ENCODE measurements around the gene DUSP16. TPM values are rescaled to one million over a fixed set of nuclear protein-coding genes. Genes with fewer than 3 reads are reported as not detected.

The DUSP16 gene
- total RNA-seq, 4 donors from 2014 or later: 16.2 to 23.2 (median 19.1) TPM

- H3K27ac ChIP-seq: peak overlapping the region in 1 of 4 donors; percentile 68
- WGBS, 2 donors: 94% methylated on average over 6 of the region's 6 CpGs
- H3K9me3 ChIP-seq: no peaks in the 10 kb centered on the region
- H3K4me3 ChIP-seq: no peak overlapping the region
- peaks cover 0 to 10% (median 0%) of the 10 kb centered on the region in 4 donors for H3K4me1 ChIP-seq
- H3K36me3 ChIP-seq: peaks cover 0 to 62% (median 0%) of the 10 kb centered on the region in 3 donors
- TF ChIP-seq POLR2A (IDR thresholded peaks at IDR 0.05): no peak
- TF ChIP-seq, protein P1, sequence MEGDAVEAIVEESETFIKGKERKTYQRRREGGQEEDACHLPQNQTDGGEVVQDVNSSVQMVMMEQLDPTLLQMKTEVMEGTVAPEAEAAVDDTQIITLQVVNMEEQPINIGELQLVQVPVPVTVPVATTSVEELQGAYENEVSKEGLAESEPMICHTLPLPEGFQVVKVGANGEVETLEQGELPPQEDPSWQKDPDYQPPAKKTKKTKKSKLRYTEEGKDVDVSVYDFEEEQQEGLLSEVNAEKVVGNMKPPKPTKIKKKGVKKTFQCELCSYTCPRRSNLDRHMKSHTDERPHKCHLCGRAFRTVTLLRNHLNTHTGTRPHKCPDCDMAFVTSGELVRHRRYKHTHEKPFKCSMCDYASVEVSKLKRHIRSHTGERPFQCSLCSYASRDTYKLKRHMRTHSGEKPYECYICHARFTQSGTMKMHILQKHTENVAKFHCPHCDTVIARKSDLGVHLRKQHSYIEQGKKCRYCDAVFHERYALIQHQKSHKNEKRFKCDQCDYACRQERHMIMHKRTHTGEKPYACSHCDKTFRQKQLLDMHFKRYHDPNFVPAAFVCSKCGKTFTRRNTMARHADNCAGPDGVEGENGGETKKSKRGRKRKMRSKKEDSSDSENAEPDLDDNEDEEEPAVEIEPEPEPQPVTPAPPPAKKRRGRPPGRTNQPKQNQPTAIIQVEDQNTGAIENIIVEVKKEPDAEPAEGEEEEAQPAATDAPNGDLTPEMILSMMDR (IDR thresholded peaks at IDR 0.05): no peak
- no peak for TF ChIP-seq EP300 (IDR thresholded peaks at IDR 0.05)
- H3K27me3 ChIP-seq: no peaks in the 10 kb centered on the region
- DNase-seq (ENCODE audit: low spot score in 2 of 2): no peak
Measured at GRCh38 chr12:12482959-12483358, 79.7 kb downstream of the DUSP16 start.

- peaks cover 0 to 5% (median 0%) of the 10 kb centered on the region in 4 donors for H3K4me1 ChIP-seq
Measured at GRCh38 chr12:12482150-12482761, 80.4 kb downstream of the DUSP16 start.

GRCh38 chr12:12481631-12482030, 81.0 kb downstream of the DUSP16 start:
- 44 to 53% methylated on average over 2 of the region's 2 CpGs for WGBS, 2 donors
- H3K27me3 ChIP-seq: no peaks in the 10 kb centered on the region
- TF ChIP-seq, protein P1 (IDR thresholded peaks at IDR 0.05): no peak
- TF ChIP-seq EP300 (IDR thresholded peaks at IDR 0.05) (no peak), POLR2A (IDR thresholded peaks at IDR 0.05) (no peak)
- H3K36me3 ChIP-seq: peaks cover 0 to 75% (median 8%) of the 10 kb centered on the region in 3 donors
- H3K27ac ChIP-seq: peak overlapping the region in 2 of 4 donors; percentile 46 to 51
- peaks cover 0 to 1% (median 0%) of the 10 kb centered on the region in 4 donors for H3K4me1 ChIP-seq
- DNase-seq (ENCODE audit: low spot score in 2 of 2): no peak
- H3K9me3 ChIP-seq: no peaks in the 10 kb centered on the region
- H3K4me3 ChIP-seq: no peak overlapping the region

More at GRCh38 chr12:12482150-12482761, 80.4 kb downstream of the DUSP16 start:
- peak overlapping the region in 2 of 4 donors; percentile 46 to 68 for H3K27ac ChIP-seq
- H3K27me3 ChIP-seq: no peaks in the 10 kb centered on the region
- TF ChIP-seq EP300 (IDR thresholded peaks at IDR 0.05) (no peak), POLR2A (IDR thresholded peaks at IDR 0.05) (no peak)
- TF ChIP-seq, protein P1 (IDR thresholded peaks at IDR 0.05): no peak
- H3K36me3 ChIP-seq: peaks cover 0 to 69% (median 5%) of the 10 kb centered on the region in 3 donors
- H3K9me3 ChIP-seq: no peaks in the 10 kb centered on the region
- no peak for DNase-seq (ENCODE audit: low spot score in 2 of 2)
- no peak overlapping the region for H3K4me3 ChIP-seq
- 87 to 90% methylated on average over 6 of the region's 6 CpGs for WGBS, 2 donors

DNA sequence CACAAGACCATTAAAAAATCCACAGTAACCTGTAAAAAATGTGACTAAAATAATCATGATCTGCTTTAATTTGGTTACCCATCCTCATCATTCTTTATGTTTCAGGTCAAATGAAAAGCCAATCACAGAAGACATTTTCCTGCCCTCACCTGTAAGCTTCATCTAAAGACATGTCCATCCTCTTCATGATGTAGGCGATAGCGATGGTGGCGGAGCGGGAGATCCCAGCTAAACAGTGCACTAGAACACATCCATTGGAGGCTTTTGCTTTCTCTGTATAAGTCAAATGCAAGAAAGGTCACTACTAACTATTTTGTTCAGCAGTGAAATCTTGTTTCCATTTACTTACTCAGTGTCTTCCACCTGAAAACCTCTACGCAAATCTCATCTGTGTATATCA, 82.6 kb downstream of the DUSP16 start:
- H3K27ac ChIP-seq: no peak overlapping the region
- peaks cover 0 to 78% (median 8%) of the 10 kb centered on the region in 3 donors for H3K36me3 ChIP-seq
- no peak overlapping the region for H3K4me3 ChIP-seq
- H3K4me1 ChIP-seq: no peaks in the 10 kb centered on the region
- no peaks in the 10 kb centered on the region for H3K27me3 ChIP-seq
- no peaks in the 10 kb centered on the region for H3K9me3 ChIP-seq
- DNase-seq (ENCODE audit: low spot score in 2 of 2): no peak
- no peak for TF ChIP-seq POLR2A (IDR thresholded peaks at IDR 0.05)
- no peak for TF ChIP-seq EP300 (IDR thresholded peaks at IDR 0.05)
- TF ChIP-seq, protein P1 (IDR thresholded peaks at IDR 0.05): no peak
- WGBS, 2 donors: 99% methylated on average over 5 of the region's 5 CpGs

DNA sequence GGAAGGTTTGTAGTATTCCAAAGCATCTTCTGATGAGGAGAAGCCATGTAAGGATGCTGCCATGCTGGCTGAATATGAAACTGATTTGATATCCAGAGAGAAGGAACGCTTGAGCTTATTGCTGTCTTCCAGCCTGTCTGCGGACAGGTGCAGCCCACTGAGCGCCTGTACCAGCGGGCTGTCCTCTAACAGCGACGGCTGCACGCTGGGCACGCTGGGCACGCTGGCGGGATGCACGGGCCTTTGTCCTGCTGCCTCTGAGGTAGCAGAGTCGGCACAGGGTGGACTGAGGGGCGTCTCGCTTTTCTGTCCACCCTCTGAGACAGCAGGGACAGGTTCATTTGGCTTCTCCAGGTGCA, 85.2 kb downstream of the DUSP16 start:
- no peak overlapping the region for H3K27ac ChIP-seq
- no peak overlapping the region for H3K4me3 ChIP-seq
- H3K9me3 ChIP-seq: no peaks in the 10 kb centered on the region
- no peak for DNase-seq (ENCODE audit: low spot score in 2 of 2)
- no peaks in the 10 kb centered on the region for H3K27me3 ChIP-seq
- WGBS, 2 donors: 90 to 92% methylated on average over 14 of the region's 14 CpGs
- TF ChIP-seq EP300 (IDR thresholded peaks at IDR 0.05) (no peak), POLR2A (IDR thresholded peaks at IDR 0.05) (no peak)
- TF ChIP-seq, protein P1 (IDR thresholded peaks at IDR 0.05): no peak
- H3K4me1 ChIP-seq: no peaks in the 10 kb centered on the region
- peaks cover 0 to 85% (median 8%) of the 10 kb centered on the region in 3 donors for H3K36me3 ChIP-seq

Data from tibial nerve (tissue), 4 donors.